BJ (cell line): ENCODE results near the gene RAB3IP. TPM values are rescaled to one million over a fixed set of nuclear protein-coding genes. Genes with fewer than 3 reads are reported as not detected.

Experiments
- CTCF ChIA-PET: fragments of 350-600 bp; formaldehyde crosslinking; extraction: SDS; loops from one replicate; lab custom pipeline; 2021; ENCODE audit warnings: antibody characterized with exemption, inconsistent platforms; lab: Yijun Ruan, JAX
- POLR2A ChIA-PET: fragments of 300-600 bp; sonication (Branson Sonifier 250); formaldehyde crosslinking; extraction: SDS; loops from one replicate; lab custom pipeline; 2021; ENCODE audit warnings: antibody characterized with exemption; lab: Charles Lee
- DNase-seq: peaks from one replicate; pipeline ENCODE4 v3.0.0-alpha.2; 2011; ENCODE audit warnings: low read depth
- H3K27me3 ChIP-seq: 2 replicates; pipeline ENCODE4 v1.6.0; 2011; ENCODE audit warnings: low read length; ENCODE audit not compliant: control insufficient read depth, insufficient read depth
- H3K36me3 ChIP-seq: 2 replicates; pipeline ENCODE4 v1.5.1; 2011; ENCODE audit warnings: low read length; ENCODE audit not compliant: control insufficient read depth, insufficient read depth
- H3K4me3 ChIP-seq: 2 replicates; pipeline ENCODE4 v1.5.1; 2011; ENCODE audit warnings: low read depth, mild to moderate bottlenecking, control low read depth, low read length
- CTCF ChIP-seq: IDR thresholded peaks from 2 replicates; pipeline ENCODE4 v1.5.1; 2011; ENCODE audit warnings: low read depth, mild to moderate bottlenecking, control low read depth, inconsistent platforms, low read length, moderate library complexity; ENCODE audit not compliant: insufficient read depth
- polyA plus RNA-seq: library from polyadenylated mRNA; depleted of rRNA; stranded (reverse); fragments of >200 nt; gene quantifications from 2 replicates; pipeline ENCODE4 v1.2.3, GENCODE V29; 2011

RAB3IP gene
- polyA plus RNA-seq, 1 experiment = 2.1 TPM

- ChIA-PET POLR2A (no interaction called here), CTCF (no interaction called here)
- no peak overlapping the region for H3K4me3 ChIP-seq
- no peak for TF ChIP-seq CTCF
- no peak for DNase-seq
- no peaks in the 10 kb centered on the region for H3K27me3 ChIP-seq
- H3K36me3 ChIP-seq = no peaks in the 10 kb centered on the region
Observed at GRCh38 chr12:69840727-69841126, 102.1 kb downstream of the RAB3IP start.

GRCh38 chr12:69843608-69844007 lies 104.9 kb downstream of the RAB3IP start:
- POLR2A ChIA-PET = no interaction called here
- no peak for DNase-seq
- no peak overlapping the region for H3K4me3 ChIP-seq
- no peaks in the 10 kb centered on the region for H3K27me3 ChIP-seq
- CTCF ChIA-PET = no interaction called here
- H3K36me3 ChIP-seq = no peaks in the 10 kb centered on the region
- TF ChIP-seq CTCF = no peak

- no peak for TF ChIP-seq CTCF
- CTCF ChIA-PET = no interaction called here
- Histone ChIP-seq H3K27me3 (no peaks in the 10 kb centered on the region), H3K4me3 (no peak overlapping the region), H3K36me3 (no peaks in the 10 kb centered on the region)
- POLR2A ChIA-PET = no interaction called here
- no peak for DNase-seq
Observed at GRCh38 chr12:69844416-69844815, 105.8 kb downstream of the RAB3IP start.

- Histone ChIP-seq H3K4me3 (no peak overlapping the region), H3K27me3 (no peaks in the 10 kb centered on the region), H3K36me3 (no peaks in the 10 kb centered on the region)
- no peak for TF ChIP-seq CTCF
- POLR2A ChIA-PET = no interaction called here
- CTCF ChIA-PET = no interaction called here
- no peak for DNase-seq
Observed at GRCh38 chr12:69844836-69845235, 106.2 kb downstream of the RAB3IP start.

- ChIA-PET POLR2A (no interaction called here), CTCF (no interaction called here)
- H3K4me3 ChIP-seq = no peak overlapping the region
- no peak for TF ChIP-seq CTCF
- H3K36me3 ChIP-seq = no peaks in the 10 kb centered on the region
- no peak for DNase-seq
- H3K27me3 ChIP-seq = no peaks in the 10 kb centered on the region
Observed at GRCh38 chr12:69846976-69847375, 108.3 kb downstream of the RAB3IP start.
